Activated CD4-positive, alpha-beta T cell treated with anti-CD3 and anti-CD28 coated beads, Interleukin-2, amount 50 U/mL, for 48 hours (primary cell): Measurements from ENCODE around the gene ATP6V0E2.
A peak's percentile ranks its signal among the peaks of the same experiment; 100 is the strongest.

Source experiments
- DNase-seq, 2 experiments: peaks; one replicate each; pipeline ENCODE4 v3.0.0-alpha.2; 2020

Gene ATP6V0E2

DNA sequence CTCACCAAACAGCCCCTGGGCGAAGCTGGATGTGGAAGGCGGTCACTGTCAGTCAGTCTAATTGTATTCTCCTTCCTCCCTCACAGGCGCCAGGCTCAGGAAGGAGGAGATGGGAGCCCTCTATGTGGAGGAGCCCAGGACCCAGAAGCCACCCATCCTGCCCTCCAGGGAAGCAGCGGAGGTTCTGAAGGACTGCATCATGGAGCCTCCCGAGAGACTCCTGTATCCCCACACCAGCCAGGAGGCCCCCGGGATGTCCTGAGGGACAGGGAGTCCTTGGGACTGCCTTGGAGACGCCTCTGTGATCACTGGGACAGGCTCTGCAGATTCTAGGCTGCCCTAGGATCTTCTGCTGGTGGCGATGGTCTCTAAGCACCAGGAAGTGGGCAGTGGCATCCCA, 9.7 kb upstream of the ATP6V0E2 start:
- no peak for DNase-seq

DNA sequence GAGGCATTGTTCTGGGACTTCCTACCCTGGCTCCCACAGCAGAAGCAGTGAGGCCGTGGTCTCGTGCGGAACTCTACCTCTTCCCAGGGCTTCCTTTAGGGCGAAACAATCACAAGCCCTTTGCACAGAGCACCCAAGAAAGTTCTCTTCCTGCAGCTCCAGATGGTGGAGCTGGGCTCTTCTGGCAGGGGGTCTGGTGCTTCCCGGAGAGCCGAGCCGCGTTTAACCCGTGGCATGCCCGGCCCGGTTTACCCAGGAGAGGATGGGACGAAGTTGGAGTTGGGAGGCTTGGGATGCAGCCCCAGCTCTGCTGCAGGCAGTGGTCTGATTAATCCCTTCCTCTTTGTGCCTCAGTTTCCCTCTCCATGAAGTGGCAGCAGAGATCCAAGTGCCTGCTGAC, 9.0 kb upstream of the ATP6V0E2 start:
- no peak for DNase-seq

- DNase-seq, result peak; percentile 58 to 66
Observed at GRCh38 chr7:149865437-149865836, 8.3 kb upstream of the ATP6V0E2 start.

DNA sequence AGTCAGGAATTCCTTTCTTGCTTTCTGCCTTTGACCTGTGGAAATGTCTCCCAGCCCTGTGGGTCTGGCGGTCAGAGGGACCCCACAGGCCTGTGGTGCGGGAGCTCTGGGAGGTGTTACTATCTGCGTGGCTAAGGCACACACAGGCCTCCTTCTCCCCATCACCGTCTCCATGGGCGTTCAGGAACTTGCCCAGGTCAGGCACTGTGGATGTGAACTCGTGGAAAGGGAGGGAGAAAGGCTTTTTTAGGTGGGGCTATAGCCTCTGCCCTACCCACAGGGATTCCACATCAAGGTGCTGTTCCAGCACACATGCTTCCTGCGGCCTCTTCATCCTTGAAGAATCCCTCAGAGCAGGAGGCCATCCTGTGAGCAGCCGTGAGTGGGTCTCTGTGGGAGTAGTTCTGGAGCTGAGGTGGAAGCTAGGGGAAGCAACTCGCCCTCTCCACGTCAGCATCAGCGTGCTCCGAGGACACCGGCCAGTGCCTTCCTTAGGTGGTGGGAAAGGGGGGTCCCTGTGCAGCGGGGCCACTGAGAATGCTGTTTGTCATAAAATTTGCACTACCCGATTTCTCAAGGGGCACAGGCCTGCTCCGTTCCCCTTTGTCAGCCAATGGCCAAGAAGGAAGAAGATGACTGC, 7.5 kb upstream of the ATP6V0E2 start:
- DNase-seq, result peak in 1 of 2 experiments; percentile 19

DNA sequence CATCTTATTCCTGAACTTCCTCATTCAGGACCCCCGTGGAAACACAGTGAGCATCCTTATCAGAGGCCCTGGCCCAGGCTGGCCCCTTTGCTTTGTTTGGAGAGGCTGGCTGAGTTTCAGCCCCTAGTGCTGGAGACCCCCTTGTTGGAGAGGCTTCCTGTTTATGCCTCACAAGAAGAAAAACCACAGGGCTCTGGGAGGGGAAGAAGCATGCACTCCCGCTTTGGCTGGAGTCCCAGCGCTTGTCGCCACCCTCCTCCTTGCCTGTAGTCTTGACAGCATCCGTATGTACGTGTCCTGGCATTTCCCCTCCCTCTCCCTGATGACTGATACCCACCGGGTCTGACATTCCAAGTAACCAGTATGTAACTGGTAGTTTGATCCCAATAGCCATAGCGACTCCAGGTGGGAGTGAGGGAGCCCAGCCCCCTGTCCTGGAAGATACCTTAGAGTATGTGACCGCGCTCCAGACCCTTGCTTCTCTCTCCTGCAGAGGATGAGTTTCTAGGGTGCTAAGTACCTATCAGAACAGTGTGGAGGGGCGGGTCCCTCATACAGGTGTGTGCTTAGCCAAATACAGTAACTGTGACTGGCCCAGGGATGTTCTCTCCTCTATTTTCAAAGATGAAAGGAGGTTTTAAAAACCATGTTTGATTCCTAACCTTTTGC, 6.9 kb upstream of the ATP6V0E2 start:
- peak in 1 of 2 experiments; percentile 23 for DNase-seq

DNA sequence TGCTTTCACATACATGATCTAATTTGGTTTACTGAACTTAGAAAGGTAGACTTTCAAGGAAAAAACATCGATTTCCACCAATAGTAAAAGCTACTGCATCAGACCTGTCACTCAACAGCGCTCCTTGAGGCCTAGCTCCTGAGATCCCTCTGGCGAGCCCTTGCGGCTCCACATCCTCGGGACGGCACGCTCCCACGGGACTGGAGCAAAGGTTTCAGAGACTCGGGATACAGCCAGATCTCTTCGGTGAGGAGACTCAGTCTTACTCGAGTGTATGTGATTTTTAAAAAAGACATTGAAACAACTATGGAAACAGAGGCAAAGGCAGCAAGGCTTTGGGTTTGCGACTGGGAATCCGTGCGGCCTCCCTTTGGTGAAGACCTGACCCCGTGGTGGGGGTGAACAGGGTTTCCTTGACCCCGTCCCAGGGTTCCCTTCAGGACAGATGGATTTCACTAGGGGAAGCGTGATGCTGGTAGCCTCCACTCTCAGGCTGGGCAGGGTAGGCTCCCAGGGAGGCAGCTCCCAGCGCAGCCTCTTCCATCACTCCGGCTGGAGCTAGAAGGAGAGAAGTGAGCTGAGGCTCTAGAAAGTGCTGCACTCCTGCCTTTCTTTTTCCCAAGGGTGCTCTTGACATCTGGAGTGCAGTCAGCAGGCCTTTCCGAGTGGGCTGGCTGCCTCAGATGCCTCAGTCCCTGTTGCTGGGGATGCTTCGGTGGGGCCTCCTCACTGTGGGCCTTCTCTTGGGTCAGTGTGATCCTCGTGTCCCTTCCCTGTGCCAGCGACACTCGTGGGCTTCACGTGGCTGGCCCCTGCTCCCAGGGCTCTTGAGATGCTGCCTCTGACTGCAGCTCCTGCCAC, 5.8 kb upstream of the ATP6V0E2 start:
- no peak for DNase-seq

- no peak for DNase-seq
Observed at GRCh38 chr7:149868623-149869290, 5.0 kb upstream of the ATP6V0E2 start.

DNA sequence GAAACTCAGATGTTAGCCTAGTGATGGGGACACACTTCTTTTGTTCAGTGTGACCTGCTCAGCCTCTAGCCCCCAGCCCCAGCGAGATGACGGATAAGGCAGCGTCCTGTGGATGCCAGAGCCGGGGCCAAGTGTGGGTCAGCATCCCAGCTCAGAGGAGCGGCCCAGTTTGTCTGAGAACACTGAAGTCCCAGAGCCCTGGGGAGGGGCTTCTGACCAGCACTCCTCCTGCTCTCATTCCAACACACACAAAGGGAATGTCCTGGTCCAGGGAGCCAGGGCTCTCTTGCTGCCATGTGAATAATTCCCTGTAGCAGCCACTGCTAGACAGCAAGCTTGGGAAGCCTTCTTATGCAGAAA, 4.5 kb upstream of the ATP6V0E2 start:
- no peak for DNase-seq

DNA sequence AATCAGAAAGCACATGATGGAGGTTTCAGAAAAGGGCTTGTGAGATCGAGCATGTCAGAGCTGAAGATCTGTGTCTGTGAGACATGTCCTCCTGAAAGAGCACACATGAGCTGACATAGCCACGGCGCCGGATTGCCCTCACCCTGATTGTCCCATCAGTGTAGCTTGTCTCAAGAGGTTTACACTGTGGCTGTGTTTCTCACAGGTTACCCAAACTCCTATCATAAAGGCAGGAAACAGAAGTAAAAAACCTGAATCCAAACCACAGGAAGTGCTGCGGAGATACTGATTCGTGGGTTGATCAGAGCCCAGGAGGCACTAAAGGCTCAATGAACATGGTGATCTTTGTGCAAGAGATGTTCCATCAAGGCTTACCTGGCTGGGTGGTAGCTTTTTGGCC, 3.9 kb upstream of the ATP6V0E2 start:
- peak in 1 of 2 experiments; percentile 38 for DNase-seq

- DNase-seq, result no peak
Observed at GRCh38 chr7:149870274-149870673, 3.5 kb upstream of the ATP6V0E2 start.

- DNase-seq, result peak in 1 of 2 experiments; percentile 35
Observed at GRCh38 chr7:149870701-149871483, 2.9 kb upstream of the ATP6V0E2 start.

GRCh38 chr7:149871576-149871975, 2.2 kb upstream of the ATP6V0E2 start:
- no peak for DNase-seq

DNA sequence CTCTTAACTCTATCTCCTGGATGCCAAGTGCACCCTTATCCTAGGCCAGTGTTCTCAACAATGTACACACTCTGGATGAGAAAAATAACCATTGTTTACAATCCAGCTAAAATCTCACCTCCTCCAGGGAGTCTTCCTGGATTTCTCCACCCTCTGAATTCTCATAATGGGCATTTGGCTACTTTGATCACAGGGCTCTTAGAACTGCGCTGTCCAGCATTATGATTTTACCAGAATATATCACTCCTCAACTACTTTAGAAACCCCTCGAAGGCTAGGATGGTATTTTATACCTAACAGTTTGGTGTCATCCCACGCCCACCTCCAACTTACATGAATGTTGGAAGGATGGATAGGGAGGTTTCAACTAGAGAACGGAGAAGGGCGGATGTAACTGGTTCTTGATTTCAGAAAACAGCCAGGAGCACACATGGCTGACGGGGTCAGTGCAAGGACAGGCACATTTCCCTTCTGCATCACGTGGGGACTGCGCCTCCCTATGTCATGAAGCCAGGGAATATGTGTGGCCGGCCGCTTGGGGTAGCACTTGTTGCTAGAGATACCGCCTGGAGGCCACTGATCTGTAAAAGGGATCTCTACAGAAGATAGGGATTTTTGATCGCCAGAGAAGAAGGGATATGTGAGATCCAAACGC, 1.2 kb upstream of the ATP6V0E2 start:
- DNase-seq, result peak in 1 of 2 experiments; percentile 63

DNA sequence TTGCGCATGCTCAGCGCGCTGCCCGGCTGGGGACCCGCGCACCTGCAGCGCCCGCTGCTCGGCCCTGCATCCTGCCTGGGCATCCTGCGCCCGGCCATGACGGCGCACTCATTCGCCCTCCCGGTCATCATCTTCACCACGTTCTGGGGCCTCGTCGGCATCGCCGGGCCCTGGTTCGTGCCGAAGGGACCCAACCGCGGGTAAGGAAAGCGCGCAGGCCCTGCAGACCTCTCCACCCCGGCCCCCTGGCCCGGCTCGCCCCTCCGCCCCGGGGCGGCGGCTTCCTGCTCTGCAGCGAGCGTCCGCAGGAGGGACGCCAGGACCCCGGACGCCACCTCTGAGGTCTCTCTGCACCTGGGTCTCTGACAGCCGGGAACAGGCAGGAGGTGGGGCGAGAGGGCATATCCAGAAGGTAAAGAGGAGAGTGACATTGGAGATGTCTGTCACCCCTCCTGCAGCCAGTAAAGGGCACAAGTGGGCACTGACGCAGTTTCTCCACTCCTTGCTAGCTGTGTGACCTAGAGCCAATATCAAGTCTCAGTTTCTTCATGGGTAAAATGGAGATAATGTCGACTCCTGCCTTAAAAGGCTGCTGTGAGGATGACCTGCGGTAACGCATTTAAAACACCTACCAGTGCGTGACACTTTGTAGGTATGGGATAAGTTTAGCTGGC, 338 bp downstream of the ATP6V0E2 start:
- no peak for DNase-seq

- no peak for DNase-seq
Observed at GRCh38 chr7:149874644-149875028, 867 bp downstream of the ATP6V0E2 start.

DNA sequence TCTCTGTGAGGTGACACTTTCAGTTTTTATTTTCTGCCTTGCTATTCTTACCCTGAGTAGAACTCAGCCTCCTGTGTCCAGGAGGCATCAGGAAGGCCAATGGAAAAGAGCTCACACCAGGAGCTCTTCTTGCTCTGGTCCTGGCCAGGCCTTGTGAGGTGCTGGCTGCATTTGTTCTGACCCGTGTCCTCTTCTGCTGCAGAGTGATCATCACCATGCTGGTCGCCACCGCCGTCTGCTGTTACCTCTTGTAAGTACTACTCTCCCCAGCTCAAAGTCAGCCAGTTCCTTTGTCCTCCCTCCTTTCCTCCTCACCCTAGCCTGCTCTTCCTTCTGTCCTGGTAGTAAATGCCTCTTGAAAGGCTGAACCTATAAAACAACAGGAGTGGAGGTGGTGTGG, 1.6 kb downstream of the ATP6V0E2 start:
- DNase-seq, result no peak

- no peak for DNase-seq
Observed at GRCh38 chr7:149877890-149878522, 4.2 kb downstream of the ATP6V0E2 start.

GRCh38 chr7:149878523-149878921, 4.8 kb downstream of the ATP6V0E2 start:
- DNase-seq, result no peak

DNA sequence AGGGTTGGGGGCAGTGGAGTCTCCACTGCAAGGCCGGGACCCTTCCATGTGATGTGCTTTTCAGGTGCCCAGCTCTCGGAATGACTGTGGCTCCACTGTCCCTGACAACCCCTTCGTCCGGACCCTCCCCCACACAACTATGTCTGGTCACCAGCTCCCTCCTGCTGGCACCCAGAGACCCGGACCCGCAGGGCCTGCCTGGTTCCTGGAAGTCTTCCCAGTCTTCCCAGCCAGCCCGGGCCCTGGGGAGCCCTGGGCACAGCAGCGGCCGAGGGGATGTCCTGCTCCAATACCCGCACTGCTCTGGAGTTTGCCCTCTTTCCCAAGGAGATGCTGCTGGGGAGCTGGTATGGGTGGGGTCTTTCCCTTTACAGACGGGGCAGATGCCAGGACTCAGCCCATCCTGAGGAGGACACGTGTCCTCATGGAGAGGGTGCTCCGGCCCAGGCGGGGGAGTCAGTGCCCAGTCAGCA, 5.5 kb downstream of the ATP6V0E2 start:
- no peak for DNase-seq

GRCh38 chr7:149879766-149880637, 6.2 kb downstream of the ATP6V0E2 start:
- DNase-seq, result no peak
